Vagina (tissue), 2 donors: ENCODE data around the gene TFCP2L1.

Experiments
- CTCF ChIP-seq, 3 experiments: fragments of 450-650 bp in 2 of 3; fragments of 200-600 bp in 1 of 3; sonication (generic) in 1 of 3; IDR thresholded peaks; one replicate each; pipeline ENCODE4 v1.5.1; 2017 to 2019; ENCODE audit warnings: antibody characterized with exemption in 3 of 3, mild to moderate bottlenecking in 2 of 3, moderate library complexity in 2 of 3
- POLR2A ChIP-seq, 2 donors: fragments of 450-650 bp; IDR thresholded peaks; one replicate each; pipeline ENCODE4 v1.6.1; 2017; ENCODE audit warnings: antibody characterized with exemption in 2 of 2, mild to moderate bottlenecking in 2 of 2, moderate library complexity in 2 of 2
- POLR2AphosphoS5 ChIP-seq, 2 donors: sonication (generic); formaldehyde crosslinking; IDR thresholded peaks; one replicate each; pipeline ENCODE4 v1.9.0; 2017; ENCODE audit warnings: antibody characterized with exemption in 2 of 2, mild to moderate bottlenecking in 2 of 2, low read depth in 1 of 2; ENCODE audit not compliant: insufficient read depth in 1 of 2

- no peak for TF ChIP-seq CTCF (IDR thresholded peaks at IDR 0.05)
- TF ChIP-seq POLR2AphosphoS5 (IDR thresholded peaks at IDR 0.05; ENCODE audit: insufficient read depth in 1 of 2, low read depth in 1 of 2): no peak
- TF ChIP-seq POLR2A (IDR thresholded peaks at IDR 0.05): no peak
Observed at GRCh38 chr2:121247534-121247933, 37.5 kb downstream of the TFCP2L1 start.
